ENCODE data around the gene CD3G. TPM values are rescaled to one million over a fixed set of nuclear protein-coding genes. Genes with fewer than 3 reads are reported as not detected.

The CD3G gene
- total RNA-seq, 2 donors from 2014 or later: not detected

DNA sequence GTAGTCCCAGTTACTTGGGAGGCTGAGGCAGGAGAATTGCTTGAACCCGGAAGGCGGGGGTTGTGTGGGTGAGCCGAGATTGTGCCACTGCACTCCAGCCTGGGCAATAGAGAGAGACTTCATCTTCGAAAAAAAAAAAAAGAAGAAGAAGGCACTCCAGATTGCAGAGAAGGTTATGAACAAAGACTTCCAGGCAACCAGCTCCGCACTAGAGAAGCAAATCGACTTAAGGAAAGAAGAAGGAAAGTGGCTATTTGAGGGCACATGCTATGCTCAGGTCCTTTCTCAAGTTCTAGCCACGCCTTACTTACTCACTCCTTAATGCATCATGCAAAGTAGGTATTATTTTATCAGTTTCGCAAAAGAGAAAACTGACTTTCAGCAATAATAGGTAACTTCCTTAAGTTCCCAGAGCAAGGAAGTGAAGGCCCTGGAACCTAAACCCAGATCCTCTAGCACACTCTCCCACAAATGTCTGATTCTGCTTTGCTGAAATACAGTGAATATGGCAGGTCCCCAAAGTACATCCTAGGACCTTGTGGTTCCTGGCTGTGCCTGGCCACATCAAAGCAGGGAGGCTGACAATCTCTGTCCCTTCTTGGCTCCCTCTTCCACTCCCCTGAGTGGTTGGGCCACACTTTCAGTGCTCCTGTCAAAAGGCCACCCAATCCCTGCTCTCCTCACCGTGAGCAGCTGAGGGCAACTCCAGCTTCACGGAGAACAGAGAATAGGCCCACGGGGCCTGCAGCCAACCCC is 25.4 kb upstream of the CD3G start:
- no peak for TF ChIP-seq CTCF (conservative IDR thresholded peaks at IDR 0.05)
- H3K27ac Mint-ChIP-seq: no peak overlapping the region
- no peak for DNase-seq
- Histone ChIP-seq H3K9me3 (ENCODE audit: control insufficient read depth, low read length) (peaks cover 7% of the 10 kb centered on the region), H3K4me3 (ENCODE audit: low read length) (no peak overlapping the region), H3K27ac (ENCODE audit: low read depth, low read length) (no peak overlapping the region), H3K27me3 (ENCODE audit: control insufficient read depth, insufficient read depth, low read length, poor library complexity, severe bottlenecking) (no peaks in the 10 kb centered on the region), H3K9ac (ENCODE audit: extremely low read depth, low read length, poor library complexity, severe bottlenecking) (no peak overlapping the region), H3K36me3 (ENCODE audit: control insufficient read depth, insufficient read depth, low read length) (no peaks in the 10 kb centered on the region), H3K4me1 (ENCODE audit: control insufficient read depth, insufficient read depth, low read length) (peaks cover 9% of the 10 kb centered on the region)
- no peaks in the 10 kb centered on the region for H3K36me3 Mint-ChIP-seq (ENCODE audit: low read depth)
- no peak overlapping the region for H3K4me3 Mint-ChIP-seq
- H3K27me3 Mint-ChIP-seq (ENCODE audit: insufficient read depth): peaks cover 11% of the 10 kb centered on the region
- WGBS, 2 experiments (ENCODE audit: insufficient coverage in 1 of 2, insufficient read length in 1 of 2): 95 to 96% methylated on average over 10 to 11 of the region's 11 CpGs
- peaks cover 5% of the 10 kb centered on the region for H3K9me3 Mint-ChIP-seq
- H3K4me1 Mint-ChIP-seq: peaks cover 37% of the 10 kb centered on the region

DNA sequence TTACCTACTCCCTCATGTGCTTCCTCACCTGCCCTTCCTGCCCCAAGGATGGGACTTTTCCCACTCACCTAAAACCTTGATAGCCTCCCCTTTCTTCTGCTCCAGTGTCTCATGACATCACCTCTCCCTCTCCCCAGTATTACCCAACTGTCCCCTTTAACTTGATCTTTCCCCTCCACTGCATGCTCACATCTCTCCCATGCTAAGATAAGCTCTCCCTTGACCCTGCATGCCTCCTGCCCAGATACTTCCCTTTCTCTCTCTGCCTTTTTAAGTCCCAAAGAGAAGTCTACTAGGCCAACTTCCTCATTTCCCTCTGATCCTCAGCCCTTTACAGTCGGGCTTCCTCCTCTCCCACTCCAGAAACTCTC is 24.8 kb upstream of the CD3G start:
- peaks cover 5% of the 10 kb centered on the region for H3K9me3 Mint-ChIP-seq
- Histone ChIP-seq H3K9ac (ENCODE audit: extremely low read depth, low read length, poor library complexity, severe bottlenecking) (no peak overlapping the region), H3K27me3 (ENCODE audit: control insufficient read depth, insufficient read depth, low read length, poor library complexity, severe bottlenecking) (no peaks in the 10 kb centered on the region), H3K36me3 (ENCODE audit: control insufficient read depth, insufficient read depth, low read length) (no peaks in the 10 kb centered on the region), H3K9me3 (ENCODE audit: control insufficient read depth, low read length) (peaks cover 7% of the 10 kb centered on the region), H3K27ac (ENCODE audit: low read depth, low read length) (no peak overlapping the region), H3K4me1 (ENCODE audit: control insufficient read depth, insufficient read depth, low read length) (peaks cover 6% of the 10 kb centered on the region), H3K4me3 (ENCODE audit: low read length) (no peak overlapping the region)
- no peaks in the 10 kb centered on the region for H3K36me3 Mint-ChIP-seq (ENCODE audit: low read depth)
- no peak for TF ChIP-seq CTCF (conservative IDR thresholded peaks at IDR 0.05)
- H3K4me1 Mint-ChIP-seq: peaks cover 31% of the 10 kb centered on the region
- H3K4me3 Mint-ChIP-seq: no peak overlapping the region
- WGBS, 2 experiments (ENCODE audit: insufficient coverage in 1 of 2, insufficient read length in 1 of 2): 80 to 85% methylated on average over 1 of the region's 1 CpG
- no peak for DNase-seq
- no peak overlapping the region for H3K27ac Mint-ChIP-seq
- peaks cover 14% of the 10 kb centered on the region for H3K27me3 Mint-ChIP-seq (ENCODE audit: insufficient read depth)

DNA sequence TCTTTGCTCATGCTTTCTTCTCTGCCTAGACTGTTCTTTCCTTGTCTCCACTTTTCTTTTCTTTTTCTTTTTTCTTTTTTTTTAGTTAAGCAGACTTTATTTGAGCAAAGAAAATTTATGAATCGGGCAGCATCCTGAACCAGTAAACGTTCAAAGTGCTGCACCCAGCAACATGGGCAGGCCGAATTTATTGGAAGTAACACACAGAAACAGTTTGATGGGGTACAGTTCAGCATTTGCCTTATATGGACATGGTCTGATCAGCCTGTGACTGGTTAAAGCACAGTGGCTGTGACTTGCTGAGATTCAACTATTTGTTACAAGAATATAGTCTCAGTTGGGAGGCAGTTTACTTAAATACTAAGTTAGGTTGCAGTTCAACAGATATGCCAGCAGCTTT is 23.6 kb upstream of the CD3G start:
- no peaks in the 10 kb centered on the region for H3K27me3 ChIP-seq (ENCODE audit: control insufficient read depth, insufficient read depth, low read length, poor library complexity, severe bottlenecking)
- H3K36me3 ChIP-seq (ENCODE audit: control insufficient read depth, insufficient read depth, low read length): no peaks in the 10 kb centered on the region
- H3K4me1 ChIP-seq (ENCODE audit: control insufficient read depth, insufficient read depth, low read length): peaks cover 1% of the 10 kb centered on the region
- no peak overlapping the region for H3K9ac ChIP-seq (ENCODE audit: extremely low read depth, low read length, poor library complexity, severe bottlenecking)
- Mint-ChIP-seq H3K4me1 (peaks cover 21% of the 10 kb centered on the region), H3K27me3 (ENCODE audit: insufficient read depth) (peaks cover 19% of the 10 kb centered on the region), H3K4me3 (no peak overlapping the region), H3K36me3 (ENCODE audit: low read depth) (no peaks in the 10 kb centered on the region), H3K9me3 (peaks cover 5% of the 10 kb centered on the region), H3K27ac (no peak overlapping the region)
- TF ChIP-seq CTCF (conservative IDR thresholded peaks at IDR 0.05): no peak
- 87 to 91% methylated on average over 3 of the region's 3 CpGs for WGBS, 2 experiments (ENCODE audit: insufficient coverage in 1 of 2, insufficient read length in 1 of 2)
- DNase-seq: no peak
- H3K4me3 ChIP-seq (ENCODE audit: low read length): no peak overlapping the region
- H3K27ac ChIP-seq (ENCODE audit: low read depth, low read length): no peak overlapping the region
- peaks cover 7% of the 10 kb centered on the region for H3K9me3 ChIP-seq (ENCODE audit: control insufficient read depth, low read length)

Data from endodermal cell (in vitro differentiated cells).